HG03175 (cell line): Measurements from ENCODE around the gene ABCA4.
A peak's percentile ranks its signal among the peaks of the same experiment; 100 is the strongest.

ENCODE experiments used
- ATAC-seq: cut with Tn5 transposase; IDR thresholded peaks from one replicate; pipeline ENCODE4 v1.9.1; 2021; ENCODE audit warnings: mild to moderate bottlenecking, moderate library complexity; ENCODE audit not compliant: unreplicated experiment

ABCA4 gene

GRCh38 chr1:94105581-94105952 is 15.4 kb downstream of the ABCA4 start:
- peak; percentile 10 for ATAC-seq

GRCh38 chr1:94104776-94105580 is 16.0 kb downstream of the ABCA4 start:
- no peak for ATAC-seq

DNA sequence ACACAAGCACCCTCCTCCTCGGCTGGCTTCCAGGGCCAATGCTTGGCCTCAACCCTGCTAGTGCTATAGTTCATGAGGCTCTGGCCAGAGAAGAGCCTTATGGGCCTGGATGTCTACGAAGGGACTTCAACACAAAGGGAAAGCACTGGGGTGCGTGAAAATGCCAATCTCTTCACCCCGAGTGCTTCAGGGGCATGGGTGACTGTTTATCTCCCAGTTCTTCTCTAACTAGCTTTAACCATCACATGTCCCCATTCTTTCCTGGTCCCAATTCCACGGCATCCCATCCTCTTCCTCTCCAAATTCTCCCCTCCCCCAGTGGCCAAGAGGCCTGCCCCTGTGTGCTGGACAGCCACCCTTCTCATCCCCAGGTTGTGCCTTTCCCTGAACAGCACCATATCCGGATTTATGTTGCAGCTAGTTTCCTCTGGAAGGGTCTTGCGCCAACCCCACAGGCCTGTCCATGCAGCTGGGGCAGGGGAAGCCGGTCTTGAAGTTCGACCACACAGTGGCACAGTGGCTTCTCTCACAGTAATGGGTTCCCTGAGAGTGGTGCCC is 16.7 kb downstream of the ABCA4 start:
- ATAC-seq, result no peak

- ATAC-seq, result no peak
These were observed 17.3 kb downstream of the ABCA4 start for GRCh38 chr1:94103608-94104007.

- no peak for ATAC-seq
These were observed 19.1 kb downstream of the ABCA4 start for GRCh38 chr1:94101613-94102525.

GRCh38 chr1:94100785-94101612 is 19.9 kb downstream of the ABCA4 start:
- ATAC-seq, result no peak

DNA sequence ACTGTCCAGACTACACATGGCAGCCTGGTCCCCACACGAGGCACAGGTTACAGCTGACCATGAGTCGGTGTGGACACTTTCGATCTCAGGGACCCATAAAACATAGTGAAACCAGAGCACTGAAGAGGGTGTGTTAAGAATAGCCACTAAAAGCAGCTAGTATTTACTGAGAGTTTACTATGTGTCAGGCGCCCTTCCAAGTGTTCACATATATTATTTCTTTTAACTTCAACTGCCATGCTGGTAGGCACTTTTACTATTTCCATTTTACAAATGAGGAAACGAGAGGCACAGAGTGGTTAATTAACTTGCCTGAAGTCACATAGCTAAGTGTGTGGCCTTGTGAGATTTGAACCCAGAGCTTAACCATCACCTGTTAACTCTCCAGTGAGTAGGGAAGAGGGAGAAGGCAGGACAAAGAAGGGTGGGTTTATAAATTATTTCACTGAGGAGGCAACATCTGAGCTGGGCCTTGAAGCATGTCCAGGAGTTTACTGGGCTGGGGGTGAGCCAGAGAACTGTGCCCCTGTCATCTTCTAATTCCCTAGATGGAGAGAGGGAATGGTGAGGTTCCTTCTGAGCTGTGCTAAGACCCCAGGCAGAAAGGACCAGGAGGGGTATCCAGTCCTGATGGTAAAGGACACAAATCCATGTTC is 20.7 kb downstream of the ABCA4 start:
- ATAC-seq, result no peak

DNA sequence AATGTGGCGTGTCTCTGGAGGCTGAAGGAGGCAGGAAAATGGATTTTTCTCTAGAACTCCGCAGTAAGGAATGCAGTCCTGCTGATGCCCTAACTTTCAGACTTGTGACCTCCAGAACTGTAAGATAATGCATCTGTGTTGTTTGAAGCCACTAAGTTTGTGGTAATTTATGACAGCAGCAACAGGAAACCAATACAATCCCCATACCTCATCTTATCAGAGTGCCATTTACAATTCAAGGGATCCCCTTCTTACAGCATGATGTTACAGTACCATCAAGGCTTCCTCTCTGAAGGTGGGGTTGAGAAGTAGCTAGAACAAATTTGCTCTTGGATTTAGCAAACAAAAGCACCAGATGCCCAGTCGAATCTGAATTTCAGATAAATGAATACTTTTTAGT is 21.6 kb downstream of the ABCA4 start:
- no peak for ATAC-seq

DNA sequence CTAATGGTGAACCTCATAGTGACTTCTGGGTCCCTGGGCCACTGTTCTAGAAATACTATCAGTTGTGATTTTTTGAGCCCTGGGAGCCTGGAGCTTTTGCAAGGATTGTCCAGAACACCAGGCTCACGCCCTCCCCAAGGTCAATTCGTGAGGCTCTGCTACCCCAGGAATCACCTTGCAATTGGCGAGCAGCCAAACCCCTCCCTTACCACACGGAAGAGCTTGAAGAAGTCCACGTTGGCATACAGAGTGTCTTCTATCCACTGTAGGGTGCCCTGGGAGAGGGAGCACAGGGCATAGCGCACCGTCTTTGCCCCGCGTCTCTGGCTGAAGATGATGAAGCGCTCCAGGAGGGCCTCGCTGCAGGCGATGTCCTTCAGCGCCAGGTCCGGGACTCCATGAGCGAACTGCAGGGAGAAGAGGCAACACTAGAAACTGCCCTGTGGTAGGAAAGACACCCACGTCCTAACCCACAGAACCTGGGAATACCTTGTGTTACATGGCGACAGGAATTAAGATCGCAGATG is 22.3 kb downstream of the ABCA4 start:
- ATAC-seq, result no peak

DNA sequence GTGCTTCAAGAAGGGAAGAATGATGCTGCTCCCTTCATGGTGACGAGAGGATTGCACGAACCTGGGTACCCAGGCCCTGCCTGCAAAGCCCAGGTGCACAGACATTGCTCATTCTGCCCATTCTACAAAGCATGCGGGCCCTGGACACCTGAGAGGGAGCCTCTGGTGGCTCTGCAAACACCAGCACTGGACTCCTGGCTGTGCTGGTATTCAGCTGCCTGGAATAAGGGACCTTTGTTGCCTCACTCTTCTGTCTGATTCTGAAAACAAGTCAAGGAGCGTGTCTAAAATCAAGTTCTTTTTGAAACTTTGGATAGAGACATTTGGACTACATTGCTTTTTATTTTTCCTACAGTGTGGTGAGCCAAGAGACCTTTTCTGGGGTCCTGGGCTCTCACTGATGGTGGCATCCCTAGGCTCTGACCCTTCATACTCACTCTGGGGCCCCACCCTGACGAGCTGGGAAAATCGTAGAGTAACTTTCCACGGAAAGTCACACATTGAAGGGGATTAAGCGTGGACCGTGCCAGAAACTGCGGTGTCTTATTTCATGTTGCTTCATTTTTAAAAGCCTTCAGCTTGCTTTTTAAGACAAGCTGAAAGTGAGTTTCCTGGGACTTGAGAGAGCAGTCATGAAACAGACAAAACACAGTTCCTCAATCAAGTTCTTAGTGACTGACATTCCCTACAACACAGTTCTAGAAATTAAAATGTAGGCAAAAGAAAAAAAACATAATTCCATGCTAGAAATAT is 24.0 kb downstream of the ABCA4 start:
- no peak for ATAC-seq

- no peak for ATAC-seq
These were observed 25.0 kb downstream of the ABCA4 start for GRCh38 chr1:94095744-94096469.

DNA sequence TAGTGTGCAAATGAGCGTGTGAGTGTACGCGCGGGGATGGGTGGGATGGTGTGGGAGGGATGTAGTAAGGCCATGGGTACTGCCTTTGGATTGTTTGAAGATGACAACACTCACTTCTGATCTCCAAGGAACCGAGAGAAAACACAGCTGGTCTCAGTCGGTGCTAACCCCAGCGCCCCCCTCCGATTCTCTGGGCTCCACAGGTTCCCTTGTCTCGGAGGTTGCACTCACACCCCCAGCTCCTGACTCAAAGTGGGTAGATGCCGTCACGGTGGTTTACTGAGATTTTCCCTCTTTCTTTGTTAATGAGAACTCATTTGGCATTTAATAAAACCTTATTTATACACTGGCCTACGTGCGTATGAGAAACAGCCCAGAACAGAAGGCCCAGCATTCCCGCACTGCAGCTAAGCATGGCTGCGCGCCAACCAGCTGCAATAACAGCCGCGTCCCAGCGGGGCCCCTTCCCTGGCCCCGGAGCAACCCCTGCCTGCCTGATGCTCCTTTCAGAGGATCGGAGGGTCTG is 25.8 kb downstream of the ABCA4 start:
- ATAC-seq, result no peak

DNA sequence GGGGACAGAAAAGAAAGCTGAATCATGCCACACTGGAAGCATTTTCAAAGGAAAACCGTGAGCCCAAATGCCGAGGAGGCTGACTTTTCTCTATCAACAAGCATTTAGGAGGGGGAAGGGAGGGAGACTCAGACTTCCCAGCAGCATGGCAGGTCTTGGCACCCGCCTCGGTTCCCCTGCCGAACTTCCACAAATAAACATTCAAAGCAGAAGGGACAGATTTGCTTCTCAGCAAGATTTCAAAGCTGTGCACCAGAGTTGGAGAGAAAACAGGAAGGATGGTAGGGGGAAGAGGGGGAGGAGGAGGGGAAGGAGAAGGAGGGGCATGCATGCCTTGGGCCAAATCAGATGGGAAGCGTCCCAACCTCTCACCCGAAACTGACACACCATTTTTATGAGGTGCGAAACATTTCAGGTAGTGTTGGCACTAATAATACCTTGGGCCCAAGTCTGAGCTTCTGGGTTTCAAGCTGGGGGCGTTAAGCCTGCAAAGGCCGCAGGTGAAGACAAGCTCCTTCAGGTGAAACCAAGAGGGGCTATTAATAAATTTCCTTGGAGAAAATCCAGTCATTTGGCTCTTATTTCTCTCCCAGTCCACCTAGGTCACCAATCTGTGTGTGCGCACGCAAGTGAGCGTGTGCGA is 26.4 kb downstream of the ABCA4 start:
- no peak for ATAC-seq

GRCh38 chr1:94093996-94094395 is 27.0 kb downstream of the ABCA4 start:
- no peak for ATAC-seq

DNA sequence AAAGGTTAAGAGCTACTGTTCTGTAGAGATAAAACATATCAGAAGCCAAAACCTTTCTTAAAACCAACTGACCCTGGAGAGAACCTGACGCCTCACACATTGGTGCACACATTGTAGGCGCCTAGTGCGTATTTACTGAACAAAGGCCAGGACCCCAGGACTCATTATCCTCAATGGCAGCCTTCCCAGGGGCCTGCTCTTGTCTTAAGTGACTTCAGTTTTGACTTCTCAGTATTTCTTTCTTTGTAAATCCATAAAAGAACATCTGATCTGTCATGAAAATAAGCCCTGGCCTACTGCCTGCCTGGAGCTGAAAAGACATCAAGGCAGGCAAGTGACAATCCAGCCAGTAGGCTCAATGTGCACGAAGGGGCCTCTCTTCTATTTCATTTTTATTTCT is 27.6 kb downstream of the ABCA4 start:
- ATAC-seq, result no peak

DNA sequence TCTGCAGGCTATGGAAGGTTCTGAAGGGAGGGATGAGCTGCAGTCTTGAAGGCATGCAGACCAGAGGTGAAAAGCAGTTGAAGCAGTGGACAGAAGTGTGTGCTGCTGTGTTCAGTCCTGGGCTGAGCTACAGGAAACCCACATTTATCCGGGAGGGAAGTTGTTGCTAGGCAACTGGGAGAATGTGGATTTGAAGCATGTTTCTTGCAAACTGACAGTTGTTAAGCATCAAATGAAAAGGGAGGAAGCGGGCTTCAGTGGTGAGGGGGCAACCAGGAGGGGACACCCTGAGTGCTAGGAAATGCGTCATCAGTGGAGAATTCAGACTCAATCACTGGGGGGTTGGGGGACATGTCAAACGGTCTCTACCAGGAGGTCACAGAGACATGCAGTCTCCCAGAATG is 28.7 kb downstream of the ABCA4 start:
- ATAC-seq, result no peak

- ATAC-seq, result no peak
These were observed 30.2 kb downstream of the ABCA4 start for GRCh38 chr1:94090761-94091160.

GRCh38 chr1:94087193-94087592 is 33.8 kb downstream of the ABCA4 start:
- ATAC-seq, result no peak
